8988T (cell line): Measurements from ENCODE around the gene TMX3.

Source experiments
- DNase-seq: peaks from one replicate; pipeline ENCODE4 v3.0.0; 2011

The TMX3 gene

DNA sequence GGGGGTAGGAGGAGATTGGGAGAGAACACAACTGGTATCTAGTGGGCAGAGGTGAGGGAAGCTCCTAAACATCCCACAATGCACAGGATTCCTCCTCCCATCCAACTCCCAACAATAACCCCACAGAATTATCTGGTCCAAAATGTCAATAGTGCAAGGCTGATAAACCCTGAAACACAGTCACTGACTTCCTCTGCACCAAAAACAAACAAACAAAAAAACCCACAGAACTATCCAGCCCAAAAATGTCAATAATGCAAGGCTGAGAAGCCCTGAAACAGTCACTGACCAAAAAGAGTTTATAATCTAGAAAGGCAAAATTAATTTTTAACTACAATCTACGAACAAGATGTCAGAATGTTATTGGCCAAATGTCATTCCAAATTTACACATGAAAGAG, 9.8 kb downstream of the TMX3 start:
- no peak for DNase-seq

DNA sequence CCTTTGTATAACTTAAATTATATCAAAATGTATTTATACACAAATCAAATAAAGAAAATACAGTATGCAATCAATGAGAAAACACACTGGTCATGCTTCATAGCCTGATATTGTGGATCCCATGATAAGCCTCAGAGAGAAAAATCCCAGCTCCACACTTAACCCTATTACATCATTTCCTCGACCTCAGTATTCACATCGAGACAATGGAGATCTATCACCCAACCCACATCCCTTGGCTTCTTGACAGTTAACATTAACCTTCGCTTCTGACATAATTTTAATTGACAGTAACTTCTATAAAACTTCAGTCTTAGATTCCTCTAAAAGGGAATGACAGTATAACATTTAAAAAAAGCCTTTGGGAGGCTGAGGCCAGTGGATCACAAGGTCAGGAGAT, 11.6 kb downstream of the TMX3 start:
- DNase-seq, result no peak

DNA sequence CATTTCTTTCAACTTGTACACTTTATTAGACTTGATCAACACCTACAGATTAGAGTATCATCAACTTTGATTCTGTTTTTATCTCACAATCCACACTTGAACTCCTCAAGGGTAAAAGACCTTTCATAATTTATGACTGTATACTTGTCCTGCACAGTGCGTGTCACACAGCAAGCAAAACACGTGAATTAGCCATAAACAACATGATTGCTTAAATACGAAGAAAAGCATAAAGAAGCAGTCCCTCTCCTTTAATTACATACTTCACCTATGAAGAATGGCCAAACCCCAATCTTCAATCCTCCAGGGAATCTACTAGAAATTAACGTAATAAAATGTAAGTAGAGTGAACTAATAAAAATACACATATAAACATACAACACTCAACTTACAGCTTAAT, 13.6 kb downstream of the TMX3 start:
- no peak for DNase-seq

DNA sequence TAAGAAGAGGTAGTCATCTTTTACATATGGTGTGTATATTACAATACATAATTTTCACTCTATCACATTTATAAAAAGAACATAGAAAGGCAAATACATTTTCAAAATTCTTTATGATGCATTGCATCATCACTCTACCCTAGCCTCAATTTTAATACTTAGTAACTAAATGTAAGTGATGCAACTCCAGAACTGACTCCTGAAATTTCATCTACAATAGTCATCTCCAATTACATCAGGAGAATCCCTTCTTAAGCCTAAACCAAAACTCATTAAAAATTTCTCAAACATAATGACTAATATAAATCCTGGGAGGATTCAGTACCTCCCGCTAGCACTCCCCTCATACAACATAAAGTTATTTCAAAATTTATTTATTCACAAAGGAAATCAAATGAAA, 15.9 kb downstream of the TMX3 start:
- DNase-seq, result no peak

DNA sequence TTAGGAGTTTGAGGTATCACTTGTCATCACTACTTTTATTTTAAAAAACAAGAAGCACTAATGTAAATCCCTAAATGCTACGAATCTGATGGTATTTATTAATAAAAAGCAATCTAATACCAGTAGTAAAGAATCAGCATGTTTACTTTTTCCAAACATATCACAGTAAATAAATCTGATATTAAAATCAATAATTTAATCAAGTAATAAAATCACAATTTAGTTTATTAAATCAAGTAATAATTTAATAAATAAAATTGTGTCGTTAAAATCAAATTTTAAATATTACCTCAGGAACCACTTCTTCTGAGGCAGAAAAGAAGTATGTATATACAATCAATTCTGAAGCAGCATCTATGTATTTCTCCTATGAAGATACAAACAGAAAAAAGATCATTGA, 18.0 kb downstream of the TMX3 start:
- no peak for DNase-seq

DNA sequence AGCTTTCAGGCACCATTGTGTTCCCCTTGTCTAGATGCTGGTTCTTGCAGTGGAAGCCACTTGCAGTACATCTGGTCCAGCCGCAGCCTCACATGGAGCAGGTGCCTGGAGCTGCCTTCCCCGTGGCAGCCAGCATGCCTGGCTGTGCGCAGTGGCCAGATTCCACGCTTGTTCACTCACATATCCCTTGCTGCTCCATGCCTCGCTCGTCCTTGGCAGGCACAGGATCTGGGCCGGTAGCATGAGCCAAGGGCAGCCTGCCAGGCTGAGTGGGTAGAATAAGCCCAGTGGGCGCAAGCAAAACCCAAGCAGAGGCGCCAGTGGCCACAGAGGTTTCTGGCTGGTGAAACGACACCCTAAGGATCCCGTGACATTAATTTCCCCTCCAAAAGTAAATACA, 20.6 kb downstream of the TMX3 start:
- DNase-seq, result no peak

DNA sequence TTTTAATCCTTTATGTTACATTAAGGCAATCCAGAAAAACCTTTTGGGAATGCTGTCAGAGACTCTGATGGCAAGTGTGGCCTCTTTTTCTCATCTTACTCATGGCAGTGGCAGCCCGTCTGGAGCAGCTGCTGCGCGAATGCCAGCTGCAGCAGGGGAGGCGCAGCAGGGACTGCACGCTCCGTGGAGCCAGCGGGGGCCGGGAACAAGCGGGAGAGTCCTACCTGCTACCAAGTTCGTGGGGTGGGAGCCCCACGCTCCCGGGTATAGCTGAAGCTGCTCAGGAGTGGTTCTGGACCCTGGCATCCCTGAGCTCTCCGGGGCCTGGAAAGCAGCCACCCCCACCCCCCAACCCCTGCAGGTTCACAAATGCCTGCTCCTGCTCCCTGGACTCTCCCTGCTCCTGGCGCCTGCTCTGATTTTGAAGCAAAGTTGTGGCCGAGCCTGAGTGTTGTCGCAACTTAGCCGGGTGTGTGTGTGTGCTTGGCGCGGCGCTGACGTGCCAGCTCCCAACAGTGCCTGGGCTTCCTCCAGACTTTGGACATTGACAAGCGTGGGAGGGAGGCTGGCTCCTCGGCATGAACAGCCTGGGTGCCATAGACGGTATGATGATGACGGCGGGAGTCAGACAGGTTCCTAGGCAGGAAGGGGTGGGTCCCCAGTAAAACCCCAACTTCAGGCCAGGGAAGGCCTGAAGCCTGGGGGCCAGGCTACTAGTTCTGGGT, 21.7 kb downstream of the TMX3 start:
- DNase-seq, result no peak

DNA sequence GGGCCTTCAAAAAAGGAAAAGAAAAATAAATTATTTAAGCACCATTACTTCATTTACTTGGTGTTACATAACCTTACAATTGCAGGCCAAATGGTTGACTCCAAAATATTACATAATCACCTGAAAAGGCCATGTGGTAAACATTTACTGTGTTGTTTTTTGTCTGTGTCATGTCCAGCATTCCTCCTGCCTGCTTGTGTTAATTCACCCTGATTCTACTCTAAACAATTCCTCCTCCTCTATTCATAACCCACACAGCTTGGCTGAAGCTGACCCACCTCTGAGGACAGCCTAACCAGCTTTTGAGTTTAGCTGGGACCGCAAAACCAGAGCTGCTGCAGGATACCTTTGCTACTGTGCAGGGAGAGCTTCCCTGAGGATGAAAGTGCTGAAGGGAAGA, 35.4 kb downstream of the TMX3 start:
- no peak for DNase-seq

DNA sequence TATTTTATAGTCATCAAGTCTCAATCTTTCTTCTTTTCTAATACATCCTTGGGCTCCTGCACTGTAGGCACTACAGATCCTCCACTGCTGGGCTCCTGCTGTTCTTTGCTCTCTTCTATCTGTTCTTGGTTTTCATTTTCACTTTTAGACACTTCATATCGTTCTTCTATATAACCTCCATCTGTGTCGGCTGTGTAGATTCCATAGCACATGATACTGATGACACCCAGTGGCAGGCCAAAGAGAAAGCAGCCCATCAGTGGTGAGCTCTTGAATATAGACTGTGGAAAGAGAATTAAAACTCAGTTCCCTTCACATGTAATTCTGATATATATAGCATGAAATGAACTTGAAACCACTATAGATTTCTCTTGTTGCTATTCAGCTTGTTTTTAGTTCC, 38.0 kb downstream of the TMX3 start:
- no peak for DNase-seq

DNA sequence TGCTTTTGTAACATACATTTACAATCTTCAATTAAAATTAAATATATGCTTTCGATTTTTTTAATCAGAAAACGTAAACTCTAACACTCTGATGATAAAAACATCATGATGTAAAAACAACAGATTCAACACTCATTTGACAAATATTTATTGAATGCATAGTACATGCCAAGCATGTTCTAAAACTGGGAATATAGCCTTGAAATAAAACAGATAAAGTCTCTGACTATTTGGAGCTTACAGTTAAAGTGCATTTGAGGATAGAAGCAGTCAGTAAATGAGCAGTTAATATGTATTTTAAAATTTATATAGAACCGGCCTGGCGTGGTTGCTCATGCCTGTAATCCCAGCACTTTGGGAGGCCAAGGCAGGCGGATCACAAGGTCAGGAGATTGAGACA, 47.8 kb downstream of the TMX3 start:
- DNase-seq, result no peak

DNA sequence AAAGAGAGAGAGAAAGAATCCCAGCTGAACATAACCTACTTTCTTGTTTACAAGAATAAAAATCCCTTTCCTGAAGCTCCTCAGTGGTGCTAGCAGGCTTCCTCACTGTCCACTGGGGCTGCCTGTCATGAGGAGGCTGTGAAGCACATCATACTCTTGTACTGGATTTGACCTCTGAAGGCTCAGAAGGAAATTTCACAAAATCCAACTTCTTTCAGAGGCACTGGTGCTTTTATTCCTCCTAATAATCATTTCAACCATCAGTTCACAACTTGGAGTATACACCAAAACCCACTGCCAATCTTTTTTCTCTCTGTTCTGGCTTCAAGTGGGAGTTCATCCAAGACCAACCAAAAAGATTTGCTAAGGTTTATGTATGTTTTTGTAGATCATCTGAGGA, 48.5 kb downstream of the TMX3 start:
- no peak for DNase-seq

DNA sequence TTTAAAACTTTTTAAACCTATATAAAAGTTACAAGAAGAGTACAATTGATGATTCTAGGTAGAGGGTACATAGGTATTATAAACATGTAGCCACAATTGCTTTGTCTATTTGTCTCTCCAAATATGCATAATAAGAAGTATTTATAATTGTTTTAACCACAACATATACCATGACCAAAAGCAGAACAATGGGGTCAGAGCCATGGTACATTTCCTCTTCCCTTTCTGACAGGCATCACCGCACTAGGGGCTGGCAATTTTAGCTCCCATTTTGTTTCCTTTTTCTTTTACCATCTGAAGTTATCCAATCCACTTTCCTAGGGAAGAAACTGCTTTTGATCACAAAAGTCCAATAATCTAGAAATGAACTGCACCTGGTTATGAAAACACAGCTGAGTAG, 49.3 kb downstream of the TMX3 start:
- DNase-seq, result no peak

DNA sequence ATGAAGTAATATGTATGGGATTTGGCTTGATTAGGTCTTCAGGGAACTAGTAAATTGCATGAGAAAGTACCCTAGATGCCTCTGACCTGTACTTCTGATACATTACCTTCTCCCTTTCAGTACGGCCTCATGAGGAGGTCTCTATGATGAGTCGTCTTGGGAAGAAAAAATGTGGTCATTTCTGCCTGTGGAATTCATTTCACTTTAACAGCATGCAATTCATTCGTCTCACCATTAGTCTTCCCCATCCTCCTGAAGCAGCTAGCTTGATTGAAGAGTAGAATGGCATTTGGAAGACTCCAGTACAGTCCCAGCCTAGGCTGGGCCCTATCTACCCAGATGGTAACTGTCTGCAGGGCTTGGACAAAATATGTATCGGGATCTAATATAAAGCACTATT, 52.2 kb downstream of the TMX3 start:
- DNase-seq, result no peak

DNA sequence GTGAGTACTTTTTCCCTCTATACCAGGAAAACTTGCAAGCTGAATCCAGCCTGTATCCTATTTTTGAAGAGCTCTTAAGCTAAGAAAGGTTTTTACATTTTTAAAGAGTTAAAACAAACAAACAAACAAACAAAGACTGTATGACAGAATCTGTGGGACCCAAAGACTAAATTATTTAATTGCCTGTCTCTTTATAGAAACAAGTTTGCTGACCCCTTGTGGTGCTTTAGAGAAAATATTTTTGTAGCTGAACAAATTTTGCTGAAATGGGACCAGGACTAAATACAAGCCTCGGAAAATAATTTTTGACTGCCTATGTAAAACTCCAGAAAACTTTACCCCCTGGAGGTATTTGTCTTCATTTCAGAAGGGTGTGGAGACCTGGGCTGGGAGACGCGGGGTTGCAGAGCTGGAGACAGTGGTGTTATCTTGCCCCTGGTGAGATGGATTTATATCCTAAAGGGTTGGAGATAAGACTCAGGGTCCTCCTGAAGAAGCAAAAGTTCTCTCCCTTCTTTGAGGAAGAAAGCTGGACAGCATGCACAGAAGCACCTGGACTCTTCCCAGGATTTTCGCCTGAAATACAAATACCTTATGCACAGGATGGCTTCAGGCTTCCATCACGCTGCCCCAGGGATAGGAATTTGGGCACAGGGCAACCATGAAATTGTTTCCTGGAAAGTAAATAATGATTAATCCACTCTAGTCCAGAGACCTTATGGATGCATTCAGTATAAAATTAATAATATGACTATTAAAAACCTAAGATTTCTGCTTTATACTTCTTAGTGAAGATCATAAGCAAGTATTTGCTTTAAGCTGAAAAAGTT, 54.3 kb downstream of the TMX3 start:
- no peak for DNase-seq

DNA sequence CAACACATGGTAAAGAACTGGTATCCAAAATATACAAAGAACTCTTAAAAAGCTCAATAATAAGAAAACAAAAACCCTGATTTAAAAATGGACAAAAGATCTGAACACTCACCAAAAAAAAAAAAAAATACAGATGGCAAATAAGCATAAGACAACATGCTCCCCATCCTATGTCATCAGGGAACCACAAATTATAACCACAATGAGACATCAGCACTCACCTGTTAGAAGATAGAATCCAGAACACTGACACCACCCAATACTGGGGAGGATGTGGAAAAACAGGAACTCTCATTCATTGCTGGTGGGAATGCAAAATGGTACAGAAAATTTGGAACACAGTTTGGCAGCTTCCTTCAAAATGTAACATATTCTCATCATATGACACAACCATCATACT, 66.7 kb downstream of the TMX3 start:
- no peak for DNase-seq

DNA sequence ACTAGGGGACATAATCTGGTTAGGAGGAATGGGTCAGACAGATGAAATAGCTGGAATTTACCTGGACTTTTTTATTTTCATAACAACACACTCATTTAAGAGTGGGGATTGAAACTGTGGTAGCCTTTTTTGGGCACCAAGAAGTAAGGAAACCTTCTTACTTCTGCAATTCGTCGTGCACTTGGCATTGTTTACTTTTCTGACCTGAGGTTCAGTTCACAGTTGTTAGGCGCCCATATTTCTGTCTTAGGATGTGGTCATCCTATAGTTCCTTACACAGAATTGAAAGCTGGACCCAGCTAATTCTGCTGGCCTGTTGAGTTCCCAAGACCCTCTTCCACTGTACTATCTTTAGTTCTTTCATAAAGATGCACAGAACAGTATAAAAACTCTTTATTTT, 72.9 kb downstream of the TMX3 start:
- DNase-seq, result no peak

DNA sequence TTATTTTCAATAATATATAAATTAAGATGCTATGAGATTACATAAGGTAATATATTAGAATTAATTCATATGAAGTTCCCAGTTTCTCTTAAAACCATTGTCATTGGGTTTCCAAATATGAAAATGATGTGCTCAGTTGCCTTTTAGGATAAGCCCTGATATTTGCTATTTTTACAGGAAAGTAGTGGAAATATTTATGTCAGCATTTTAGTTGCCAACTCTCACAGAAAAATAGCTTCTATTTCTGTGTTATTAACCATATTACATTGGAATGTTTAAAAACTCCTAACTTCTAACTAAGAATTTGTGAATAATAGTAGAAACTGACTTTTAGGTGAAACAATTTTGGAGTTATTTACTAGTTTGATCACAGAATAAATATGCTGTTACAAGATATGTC, 74.0 kb downstream of the TMX3 start:
- no peak for DNase-seq

DNA sequence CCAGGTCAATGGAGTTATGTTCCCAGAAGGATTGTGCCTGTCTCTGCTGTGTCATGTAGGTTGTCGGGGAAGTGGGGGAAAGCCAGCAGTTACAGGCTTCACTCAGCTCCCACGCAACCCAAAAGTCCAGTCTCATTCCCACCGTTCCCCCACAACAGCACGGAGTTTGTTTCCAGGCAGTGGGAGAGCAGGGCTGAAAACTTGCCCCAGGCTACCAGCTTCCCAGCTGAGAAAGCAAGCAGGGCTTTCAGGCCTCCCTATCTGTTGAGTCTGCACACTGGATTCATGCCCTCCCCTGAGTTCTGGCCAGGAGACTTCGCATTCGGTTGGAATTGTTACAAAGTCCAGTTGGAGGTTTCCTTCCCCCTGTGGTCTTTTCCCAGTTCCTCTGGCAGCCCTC, 76.3 kb downstream of the TMX3 start:
- DNase-seq, result no peak

DNA sequence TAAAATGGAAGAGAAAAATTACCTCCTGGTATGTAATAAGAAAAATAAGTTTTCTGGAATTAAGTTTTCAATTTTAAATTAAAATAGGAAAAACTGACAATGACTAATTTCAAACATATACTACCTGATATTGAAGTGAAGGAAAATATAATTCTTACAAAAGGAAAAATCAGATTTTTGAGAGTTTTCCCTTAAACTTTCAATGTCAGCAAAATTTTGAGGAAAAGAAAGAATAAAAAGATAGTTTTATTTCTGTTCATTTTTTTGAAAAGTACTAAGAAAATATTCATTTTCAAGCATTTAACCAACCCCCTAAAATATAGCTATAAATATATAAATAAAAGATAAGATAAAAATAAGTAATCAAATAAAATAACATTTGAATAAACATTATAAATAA, 87.1 kb downstream of the TMX3 start:
- DNase-seq, result no peak
